Gastroesophageal sphincter (tissue), 4 donors: Measurements from ENCODE around the gene KLLN. TPM values are rescaled to one million over a fixed set of nuclear protein-coding genes. Genes with fewer than 3 reads are reported as not detected.
A peak's percentile ranks its signal among the peaks of the same experiment; 100 is the strongest.

Experiments
- ATAC-seq: fragments of 150-250 bp; one replicate; pipeline ENCODE4 v1.9.1; 2016; ENCODE audit warnings: mild to moderate bottlenecking, moderate library complexity
- H3K27ac ChIP-seq, 4 donors: fragments of 200-600 bp; sonication (generic) in 3 of 4; 1 replicate in 3 of 4; 2 replicates in 1 of 4; pipeline ENCODE4 v1.5.1; 2016 to 2019
- H3K27me3 ChIP-seq: fragments of 200-600 bp; sonication (generic); one replicate; pipeline ENCODE4 v1.5.1; 2019
- H3K36me3 ChIP-seq, 2 donors: fragments of 200-600 bp; sonication (generic); one replicate each; pipeline ENCODE4 v1.5.1; 2019; ENCODE audit warnings: control low read depth in 1 of 2
- H3K4me1 ChIP-seq, 3 donors: fragments of 200-600 bp; sonication (generic); 1 replicate in 2 of 3; 2 replicates in 1 of 3; pipeline ENCODE4 v1.5.1; 2016 to 2019; ENCODE audit warnings: control low read depth in 2 of 3
- H3K4me3 ChIP-seq, 2 donors: fragments of 200-600 bp; sonication (generic); one replicate each; pipeline ENCODE4 v1.5.1; 2019; ENCODE audit warnings: mild to moderate bottlenecking in 1 of 2, moderate library complexity in 1 of 2
- H3K9me3 ChIP-seq, 3 donors: fragments of 200-600 bp; sonication (generic); one replicate each; pipeline ENCODE4 v1.5.1; 2017 to 2019; ENCODE audit warnings: control low read depth in 2 of 3
- EP300 ChIP-seq: sonication (generic); formaldehyde crosslinking; IDR thresholded peaks from one replicate; pipeline ENCODE4 v1.6.1; 2017; ENCODE audit warnings: antibody characterized with exemption, mild to moderate bottlenecking
- POLR2A ChIP-seq, 2 donors: fragments of 450-650 bp; IDR thresholded peaks; one replicate each; pipeline ENCODE4 v1.6.1; 2017; ENCODE audit warnings: antibody characterized with exemption in 2 of 2, mild to moderate bottlenecking in 2 of 2, moderate library complexity in 1 of 2
- POLR2AphosphoS5 ChIP-seq: sonication (generic); formaldehyde crosslinking; IDR thresholded peaks from one replicate; pipeline ENCODE4 v1.6.1; 2017; ENCODE audit warnings: antibody characterized with exemption
- WGBS, 2 donors: methylation state at CpG; one replicate each; pipeline ENCODE4 v1.1.5; 2018; ENCODE audit warnings: low coverage in 1 of 2; 5-methylcytosine and 5-hydroxymethylcytosine counted together
- small RNA-seq, 4 donors: library from RNA; depleted of rRNA; stranded (forward); fragments of <200 nt; gene quantifications; one replicate each; pipeline ENCODE3, GENCODE V24; 2016
- total RNA-seq, 4 donors: library from RNA; depleted of rRNA; stranded (reverse); fragments of >200 nt; gene quantifications; one replicate each; pipeline ENCODE4 v1.1.0, GENCODE V29; 2016
- TF ChIP-seq, protein P1 (sequence below), 4 experiments: fragments of 200-600 bp in 2 of 4; fragments of 450-650 bp in 2 of 4; sonication (generic) in 1 of 4; IDR thresholded peaks; one replicate each; pipeline ENCODE4 v1.5.1; 2017 to 2019; ENCODE audit warnings: antibody characterized with exemption in 4 of 4, mild to moderate bottlenecking in 2 of 4, moderate library complexity in 2 of 4

Gene KLLN
- total RNA-seq, 4 donors from 2014 or later: 0.05 to 0.54 (median 0.19) TPM; not detected in 1

DNA sequence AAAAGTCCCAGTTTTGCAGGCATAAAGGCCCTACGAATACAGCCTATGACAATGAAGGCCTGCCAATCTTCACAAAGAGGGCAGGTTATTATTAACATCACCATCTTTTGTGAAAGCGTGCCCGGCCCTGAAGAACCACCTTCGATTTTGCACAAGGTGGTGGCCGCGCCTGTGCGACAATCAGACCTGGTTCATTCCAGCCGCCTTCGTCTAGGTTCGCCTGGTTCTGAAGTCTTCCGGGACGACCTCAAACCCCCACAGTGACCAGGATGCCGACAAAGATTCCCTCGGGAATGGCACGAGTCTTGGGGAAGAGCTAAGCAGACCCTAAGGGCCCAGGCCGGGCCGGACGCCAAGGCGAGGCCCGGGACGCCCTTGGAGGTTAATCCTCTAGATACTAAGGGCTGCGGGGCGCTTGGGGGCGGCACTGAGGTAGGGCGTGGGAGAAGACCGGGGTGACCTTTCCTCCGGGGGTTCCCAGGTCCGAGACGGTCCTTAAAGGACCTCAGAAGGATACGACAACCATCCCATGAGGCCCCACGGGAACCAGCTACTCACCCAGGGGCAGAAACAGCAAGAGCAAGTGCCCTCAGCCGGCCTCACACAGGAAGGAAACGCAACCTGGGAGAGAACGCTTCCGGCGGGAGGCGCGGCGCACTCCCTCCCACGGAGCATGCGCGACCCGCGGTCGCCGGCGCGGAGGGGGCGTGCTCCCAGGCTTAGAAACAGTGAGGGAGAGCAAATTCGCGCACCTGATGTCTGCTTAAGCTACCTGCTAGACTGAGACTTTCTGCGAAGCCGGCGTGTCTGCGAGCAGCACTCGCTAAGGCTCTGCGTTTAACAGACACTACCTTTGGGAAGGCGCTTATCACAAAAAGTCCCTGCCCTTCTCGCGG lies 45.5 kb downstream of the KLLN start, which contains the start of gene ATAD1:
Gene ATAD1, minus strand, starts transcription at position 618 of the 896 bp plus-strand sequence. CDS start 3,627 bp downstream, outside the sequence.
- Histone ChIP-seq H3K4me3 (peak within 1 kb of the TSS; percentile 66 to 76), H3K36me3 (peaks cover 0 to 1% of the 10 kb centered on the region in 2 donors), H3K9me3 (no peaks in the 10 kb centered on the region), H3K4me1 (peaks cover 4 to 37% (median 5%) of the 10 kb centered on the region in 3 donors), H3K27me3 (no peaks in the 10 kb centered on the region), H3K27ac (peak within 1 kb of the TSS; percentile 40 to 88 (median 84))
- WGBS, 2 donors: 0% methylated on average over 3 to 15 of the region's 60 CpGs
- peak; percentile 95 for ATAC-seq
- TF ChIP-seq, protein P1, sequence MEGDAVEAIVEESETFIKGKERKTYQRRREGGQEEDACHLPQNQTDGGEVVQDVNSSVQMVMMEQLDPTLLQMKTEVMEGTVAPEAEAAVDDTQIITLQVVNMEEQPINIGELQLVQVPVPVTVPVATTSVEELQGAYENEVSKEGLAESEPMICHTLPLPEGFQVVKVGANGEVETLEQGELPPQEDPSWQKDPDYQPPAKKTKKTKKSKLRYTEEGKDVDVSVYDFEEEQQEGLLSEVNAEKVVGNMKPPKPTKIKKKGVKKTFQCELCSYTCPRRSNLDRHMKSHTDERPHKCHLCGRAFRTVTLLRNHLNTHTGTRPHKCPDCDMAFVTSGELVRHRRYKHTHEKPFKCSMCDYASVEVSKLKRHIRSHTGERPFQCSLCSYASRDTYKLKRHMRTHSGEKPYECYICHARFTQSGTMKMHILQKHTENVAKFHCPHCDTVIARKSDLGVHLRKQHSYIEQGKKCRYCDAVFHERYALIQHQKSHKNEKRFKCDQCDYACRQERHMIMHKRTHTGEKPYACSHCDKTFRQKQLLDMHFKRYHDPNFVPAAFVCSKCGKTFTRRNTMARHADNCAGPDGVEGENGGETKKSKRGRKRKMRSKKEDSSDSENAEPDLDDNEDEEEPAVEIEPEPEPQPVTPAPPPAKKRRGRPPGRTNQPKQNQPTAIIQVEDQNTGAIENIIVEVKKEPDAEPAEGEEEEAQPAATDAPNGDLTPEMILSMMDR (IDR thresholded peaks at IDR 0.05): peak in 2 of 4 experiments; percentile 4 to 46
- peak; percentile 41 for TF ChIP-seq POLR2AphosphoS5
- peak in 1 of 2 donors; percentile 28 for TF ChIP-seq POLR2A (IDR thresholded peaks at IDR 0.05)
- TF ChIP-seq EP300: no peak

DNA sequence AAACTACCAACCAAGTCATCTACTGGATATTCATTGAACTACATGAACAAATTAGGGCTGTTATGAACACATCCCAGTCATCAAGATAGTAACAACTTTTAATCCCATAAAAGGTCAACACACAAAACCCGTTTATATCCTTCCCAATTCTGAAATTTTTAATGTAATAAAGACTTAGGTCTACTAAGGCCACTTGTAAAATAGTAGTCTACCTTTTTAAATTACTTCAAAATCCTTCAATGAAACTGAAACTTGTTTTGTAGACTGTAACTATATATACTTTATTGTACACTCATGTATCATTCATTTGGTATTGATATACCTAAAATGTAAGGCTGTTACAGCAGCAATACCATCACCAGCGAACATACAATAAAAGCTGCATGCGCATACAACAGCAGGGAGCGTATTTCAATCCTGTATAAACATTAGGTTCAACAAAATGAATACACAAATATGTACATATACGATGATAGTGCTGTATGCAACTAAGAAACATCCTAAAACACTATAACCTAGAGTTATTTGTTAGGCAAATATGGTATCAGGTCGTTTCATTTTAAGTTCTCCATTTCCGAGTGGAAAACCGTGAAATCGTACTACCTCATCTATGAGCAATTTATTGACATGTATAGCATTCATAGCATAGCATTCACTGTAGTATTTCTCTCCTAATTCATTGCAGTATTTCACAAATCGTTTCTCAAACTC lies 46.3 kb downstream of the KLLN start:
- TF ChIP-seq EP300 (no peak), POLR2AphosphoS5 (no peak), POLR2A (IDR thresholded peaks at IDR 0.05) (no peak)
- TF ChIP-seq, protein P1 (IDR thresholded peaks at IDR 0.05): no peak
- no peaks in the 10 kb centered on the region for H3K27me3 ChIP-seq
- peak overlapping the region; percentile 66 to 76 for H3K4me3 ChIP-seq
- H3K4me1 ChIP-seq: peaks cover 4 to 37% (median 5%) of the 10 kb centered on the region in 3 donors
- WGBS, 2 donors: 25 to 30% methylated on average over 10 of the region's 10 CpGs
- H3K9me3 ChIP-seq: no peaks in the 10 kb centered on the region
- peaks cover 0 to 9% of the 10 kb centered on the region in 2 donors for H3K36me3 ChIP-seq
- no peak for ATAC-seq
- H3K27ac ChIP-seq: peak overlapping the region; percentile 40 to 88 (median 84)

DNA sequence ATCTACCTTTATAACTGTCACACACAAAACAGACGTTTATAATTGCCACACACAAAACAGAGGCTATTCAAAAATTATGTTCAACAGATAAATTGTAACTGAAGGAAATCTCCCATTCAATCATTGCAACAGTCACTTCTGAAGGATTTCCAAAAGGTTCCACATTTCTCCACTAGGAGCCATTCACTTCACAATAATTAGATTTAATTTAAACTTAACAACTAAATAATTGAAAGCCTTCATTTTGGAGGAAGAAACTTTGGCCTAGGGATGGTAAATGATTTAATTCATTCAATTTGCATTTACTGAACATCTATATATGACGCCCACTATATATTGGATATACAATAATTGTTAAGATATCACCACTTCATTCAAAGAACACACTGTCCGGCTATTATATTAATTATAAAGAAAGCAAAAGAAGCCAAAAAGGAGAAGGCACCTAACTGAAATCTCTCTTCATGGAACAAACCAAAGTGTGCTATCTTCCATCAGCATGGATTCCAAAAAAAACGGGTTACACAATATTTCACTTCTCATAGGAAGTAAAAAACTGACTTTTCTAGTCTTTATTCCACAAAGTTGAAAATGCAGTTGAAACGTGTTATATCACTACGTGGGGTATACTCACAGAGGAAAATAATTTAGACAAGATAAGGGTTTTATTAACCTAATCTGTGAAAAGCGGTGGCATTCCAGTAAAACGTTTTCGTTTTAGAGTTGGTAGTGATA lies 47.0 kb downstream of the KLLN start:
- Histone ChIP-seq H3K27me3 (no peaks in the 10 kb centered on the region), H3K4me1 (peaks cover 4 to 37% (median 5%) of the 10 kb centered on the region in 3 donors), H3K4me3 (peak overlapping the region in 1 of 2 donors; percentile 76), H3K9me3 (no peaks in the 10 kb centered on the region), H3K36me3 (peaks cover 0 to 15% of the 10 kb centered on the region in 2 donors), H3K27ac (no peak overlapping the region)
- TF ChIP-seq POLR2A (IDR thresholded peaks at IDR 0.05): no peak
- no peak for TF ChIP-seq EP300
- TF ChIP-seq POLR2AphosphoS5: no peak
- TF ChIP-seq, protein P1 (IDR thresholded peaks at IDR 0.05): no peak
- 64 to 76% methylated on average over 9 of the region's 9 CpGs for WGBS, 2 donors
- no peak for ATAC-seq

Small RNA genes within 50 kb of the gene (small RNA-seq; reads per million reads assigned to genes)
- 0 reads per million in 4 donors for gene RN7SL78P

Other genes with a start within 250 kb of the KLLN start
- 10 to 100 TPM in 3 of 4 donors, 1 to 10 TPM in 1; 4.4 to 20.1 (median 14.1) TPM for gene PAPSS2, start 203.7 kb downstream of the KLLN start, total RNA-seq
- gene ATAD1, start 45.3 kb downstream of the KLLN start, total RNA-seq: 10 to 100 TPM; 36.6 to 52.8 (median 45.8) TPM
- gene PTEN, start 92 bp upstream of the KLLN start, total RNA-seq: 100 to 1,000 TPM in 3 of 4 donors, 10 to 100 TPM in 1; 90.8 to 146 (median 112) TPM